GM19452 (cell line): Measurements from ENCODE around the gene RUNDC3A.
"Not testable (repeated sequence)": the region's sequence is repeated elsewhere in the genome, so short reads cannot be mapped to it uniquely, and the experiment has no call there.

Experiments used
- ATAC-seq: cut with Tn5 transposase; IDR thresholded peaks from one replicate; pipeline ENCODE4 v1.9.1; 2021; ENCODE audit not compliant: unreplicated experiment

The RUNDC3A gene

GRCh38 chr17:44318077-44318892 is 9.9 kb downstream of the RUNDC3A start:
- ATAC-seq = no peak

GRCh38 chr17:44320066-44320465 is 11.7 kb downstream of the RUNDC3A start:
- ATAC-seq = no peak

- ATAC-seq = no peak
Observed at GRCh38 chr17:44321246-44322120, 13.1 kb downstream of the RUNDC3A start.

GRCh38 chr17:44322236-44322895 is 14.0 kb downstream of the RUNDC3A start:
- ATAC-seq = no peak

- no peak for ATAC-seq
Observed at GRCh38 chr17:44323359-44324091, 15.1 kb downstream of the RUNDC3A start.

GRCh38 chr17:44324092-44324570 is 15.7 kb downstream of the RUNDC3A start:
- no peak for ATAC-seq

- peak; percentile 55 for ATAC-seq
Observed at GRCh38 chr17:44324571-44325275, 16.3 kb downstream of the RUNDC3A start, which contains the start of gene SLC25A39. Gene SLC25A39, minus strand, starts transcription at chr17:44324823. Its CDS starts 1,261 bp downstream, at chr17:44323562.

GRCh38 chr17:44326861-44327444 is 18.6 kb downstream of the RUNDC3A start:
- ATAC-seq = no peak

GRCh38 chr17:44327715-44328449 is 19.5 kb downstream of the RUNDC3A start:
- ATAC-seq = no peak

- not testable (repeated sequence) for ATAC-seq
Observed at GRCh38 chr17:44329516-44329915, 21.1 kb downstream of the RUNDC3A start.

GRCh38 chr17:44330263-44330662 is 21.9 kb downstream of the RUNDC3A start:
- not testable (repeated sequence) for ATAC-seq

- ATAC-seq = no peak
Observed at GRCh38 chr17:44331249-44331760, 22.9 kb downstream of the RUNDC3A start.

- no peak for ATAC-seq
Observed at GRCh38 chr17:44333371-44333770, 25.0 kb downstream of the RUNDC3A start.

- no peak for ATAC-seq
Observed at GRCh38 chr17:44334315-44334714, 25.9 kb downstream of the RUNDC3A start.

- ATAC-seq = no peak
Observed at GRCh38 chr17:44334727-44335126, 26.3 kb downstream of the RUNDC3A start.

GRCh38 chr17:44335564-44335963 is 27.2 kb downstream of the RUNDC3A start:
- no peak for ATAC-seq

GRCh38 chr17:44335968-44336367 is 27.6 kb downstream of the RUNDC3A start:
- ATAC-seq = no peak

- no peak for ATAC-seq
Observed at GRCh38 chr17:44338702-44339101, 30.3 kb downstream of the RUNDC3A start.
